GM23338 (cell line): Measurements from ENCODE around the gene POLA2. TPM values are rescaled to one million over a fixed set of nuclear protein-coding genes. Genes with fewer than 3 reads are reported as not detected.
"Not testable (repeated sequence)": the region's sequence is repeated elsewhere in the genome, so short reads cannot be mapped to it uniquely, and the experiment has no call there.

Experiments
- ATAC-seq: fragments of 200-7000 bp; cut with Tn5 transposase; 3 replicates; pipeline ENCODE4 v1.9.1; 2020
- DNase-seq: peaks from one replicate; pipeline ENCODE4 v3.0.0-alpha.2; 2015; ENCODE audit warnings: low spot score
- H2AFZ ChIP-seq: fragments of 200-600 bp; sonication (generic); 2 replicates; pipeline ENCODE4 v1.8.0; 2016; ENCODE audit warnings: antibody characterized with exemption, mild to moderate bottlenecking, moderate library complexity
- H3F3A ChIP-seq: fragments of 200-600 bp; sonication (generic); replicated peaks from 2 replicates; pipeline ENCODE4 v1.8.0; 2017; ENCODE audit warnings: antibody characterized with exemption, mixed run types, low read depth
- H3K27ac ChIP-seq: fragments of 200-600 bp; sonication (generic); 2 replicates; pipeline ENCODE4 v1.6.1; 2016; ENCODE audit warnings: low read depth
- H3K27me3 ChIP-seq: fragments of 200-600 bp; sonication (generic); 2 replicates; pipeline ENCODE4 v1.8.0; 2016; ENCODE audit warnings: mild to moderate bottlenecking, mixed run types, moderate library complexity; ENCODE audit not compliant: insufficient read depth
- H3K36me3 ChIP-seq: fragments of 200-600 bp; sonication (generic); 2 replicates; pipeline ENCODE4 v1.8.0; 2016; ENCODE audit warnings: mild to moderate bottlenecking; ENCODE audit not compliant: insufficient read depth
- H3K4me1 ChIP-seq: fragments of 200-600 bp; sonication (generic); 2 replicates; pipeline ENCODE4 v1.8.0; 2016; ENCODE audit warnings: mild to moderate bottlenecking, moderate library complexity; ENCODE audit not compliant: insufficient read depth
- H3K4me2 ChIP-seq: fragments of 200-600 bp; sonication (generic); 2 replicates; pipeline ENCODE4 v1.7.1; 2017; ENCODE audit warnings: mixed run types
- H3K4me3 ChIP-seq: fragments of 200-600 bp; sonication (generic); 2 replicates; pipeline ENCODE4 v1.6.1; 2016; ENCODE audit warnings: mixed run types
- H3K79me2 ChIP-seq: fragments of 200-600 bp; sonication (generic); replicated peaks from 2 replicates; pipeline ENCODE4 v1.8.0; 2017; ENCODE audit warnings: mild to moderate bottlenecking; ENCODE audit not compliant: insufficient read depth
- H3K9me2 ChIP-seq: fragments of 200-600 bp; sonication (generic); 2 replicates; pipeline ENCODE4 v1.8.0; 2017; ENCODE audit not compliant: insufficient read depth
- H4K20me1 ChIP-seq: fragments of 200-600 bp; sonication (generic); replicated peaks from 2 replicates; pipeline ENCODE4 v1.8.0; 2017; ENCODE audit warnings: mild to moderate bottlenecking; ENCODE audit not compliant: insufficient read depth
- H3K27ac Mint-ChIP-seq: 2 replicates; pipeline ENCODE4 v1.8.0; 2020; ENCODE audit warnings: inconsistent platforms, mild to moderate bottlenecking, moderate library complexity, mixed read lengths
- H3K27me3 Mint-ChIP-seq: 3 replicates; pipeline ENCODE4 v1.8.0; 2022; ENCODE audit warnings: low read depth, mild to moderate bottlenecking, moderate library complexity, mixed read lengths, inconsistent platforms; ENCODE audit not compliant: insufficient read depth, poor library complexity
- H3K36me3 Mint-ChIP-seq: 3 replicates; pipeline ENCODE4 v1.8.0; 2021; ENCODE audit warnings: low read depth, mild to moderate bottlenecking, inconsistent platforms, moderate library complexity, mixed read lengths
- H3K4me1 Mint-ChIP-seq: 3 replicates; pipeline ENCODE4 v1.8.0; 2020; ENCODE audit warnings: mild to moderate bottlenecking, inconsistent platforms, mixed read lengths
- H3K4me3 Mint-ChIP-seq: 3 replicates; pipeline ENCODE4 v1.8.0; 2021; ENCODE audit warnings: moderate library complexity, mild to moderate bottlenecking, inconsistent platforms, mixed read lengths
- H3K9me3 Mint-ChIP-seq: 3 replicates; pipeline ENCODE4 v1.8.0; 2020; ENCODE audit warnings: moderate library complexity, mild to moderate bottlenecking, inconsistent platforms, mixed read lengths
- CREB1 ChIP-seq: fragments of 250-450 bp; sonication (Bioruptor Pico); IDR thresholded peaks from 2 replicates; pipeline ENCODE4 v1.5.0; 2020; ENCODE audit warnings: low read depth, mild to moderate bottlenecking, moderate library complexity
- ETS1 ChIP-seq: IDR thresholded peaks from 2 replicates; pipeline ENCODE4 v1.6.1; 2016; ENCODE audit warnings: antibody characterized with exemption
- EZH2 ChIP-seq: fragments of 200-600 bp; sonication (generic); IDR thresholded peaks from one replicate; pipeline ENCODE4 v1.8.0; 2017; ENCODE audit warnings: antibody characterized with exemption, mild to moderate bottlenecking, low read depth; ENCODE audit not compliant: unreplicated experiment
- JUNB ChIP-seq: IDR thresholded peaks from one replicate; pipeline ENCODE4 v1.6.1; 2016; ENCODE audit warnings: antibody characterized with exemption; ENCODE audit not compliant: unreplicated experiment
- POLR2AphosphoS5 ChIP-seq: IDR thresholded peaks from 2 replicates; pipeline ENCODE4 v1.6.1; 2016; ENCODE audit warnings: antibody characterized with exemption, low read depth
- REST ChIP-seq: IDR thresholded peaks from one replicate; pipeline ENCODE4 v1.6.1; 2018; ENCODE audit warnings: antibody characterized with exemption; ENCODE audit not compliant: unreplicated experiment
- STAT1 ChIP-seq: IDR thresholded peaks from one replicate; pipeline ENCODE4 v1.6.1; 2016; ENCODE audit warnings: antibody characterized with exemption; ENCODE audit not compliant: unreplicated experiment
- ZNF331 ChIP-seq: fragments of 250-450 bp; sonication (Bioruptor Pico); IDR thresholded peaks from 2 replicates; pipeline ENCODE4 v1.5.0; 2020; ENCODE audit warnings: low read depth, mild to moderate bottlenecking, moderate library complexity
- ZNF462 ChIP-seq: fragments of 250-450 bp; sonication (Bioruptor Pico); IDR thresholded peaks from 2 replicates; pipeline ENCODE4 v1.5.0; 2020; ENCODE audit warnings: mild to moderate bottlenecking, moderate library complexity
- polyA plus RNA-seq: library from polyadenylated mRNA; unstranded; fragments of >200 nt; fragmentation: Nextera tagmentation; extraction: Ambion mirVana; gene quantifications from 2 replicates; pipeline ENCODE4 v1.2.1, GENCODE V29; 2016
- total RNA-seq: library from RNA; depleted of rRNA; stranded (reverse); fragments of >200 nt; shearing (Covaris generic); gene quantifications from 2 replicates; pipeline ENCODE4 v1.2.3, GENCODE V29; 2014

The POLA2 gene
- total and polyA plus RNA-seq, 2 experiments from 2014 or later, result 22.5 to 30.4 TPM

- TF ChIP-seq ZNF462 (CRISPR knock-in tag), result no peak
- no peak for TF ChIP-seq REST
- TF ChIP-seq ZNF331 (CRISPR knock-in tag), result no peak
- no peak for TF ChIP-seq STAT1
- no peak for TF ChIP-seq JUNB
- TF ChIP-seq EZH2, result no peak
- no peak for TF ChIP-seq POLR2AphosphoS5
- no peak for TF ChIP-seq CREB1 (CRISPR knock-in tag)
- TF ChIP-seq ETS1, result no peak
These were observed 1.0 kb downstream of the POLA2 start (continued) for GRCh38 chr11:65262776-65263175.

- Histone ChIP-seq H3K79me2 (peaks cover 21% of the 10 kb centered on the region), H3K4me1 (peaks cover 10% of the 10 kb centered on the region), H3K36me3 (peaks cover 27% of the 10 kb centered on the region), H3F3A (peaks cover 23% of the 10 kb centered on the region)
- not testable (repeated sequence) for H2AFZ ChIP-seq, H3K27ac ChIP-seq, H3K4me3 ChIP-seq, H4K20me1 ChIP-seq, H3K27ac Mint-ChIP-seq, DNase-seq, H3K9me2 ChIP-seq, ATAC-seq, H3K27me3 ChIP-seq, H3K9me3 Mint-ChIP-seq, H3K4me2 ChIP-seq
- Mint-ChIP-seq H3K4me3 (peak overlapping the region; percentile 28; the same call in 2 of the 3 replicates), H3K36me3 (peaks cover 48% of the 10 kb centered on the region), H3K4me1 (peaks cover 24% of the 10 kb centered on the region), H3K27me3 (peaks cover 20% of the 10 kb centered on the region)
These were observed 3.0 kb downstream of the POLA2 start for GRCh38 chr11:65264747-65265146.
